Measurements from ENCODE around the gene INHA. TPM values are rescaled to one million over a fixed set of nuclear protein-coding genes. Genes with fewer than 3 reads are reported as not detected.

The INHA gene
- total and polyA plus RNA-seq, 2 donors (not counting 1 experiment from before 2014, with no cell fraction given), result not detected

DNA sequence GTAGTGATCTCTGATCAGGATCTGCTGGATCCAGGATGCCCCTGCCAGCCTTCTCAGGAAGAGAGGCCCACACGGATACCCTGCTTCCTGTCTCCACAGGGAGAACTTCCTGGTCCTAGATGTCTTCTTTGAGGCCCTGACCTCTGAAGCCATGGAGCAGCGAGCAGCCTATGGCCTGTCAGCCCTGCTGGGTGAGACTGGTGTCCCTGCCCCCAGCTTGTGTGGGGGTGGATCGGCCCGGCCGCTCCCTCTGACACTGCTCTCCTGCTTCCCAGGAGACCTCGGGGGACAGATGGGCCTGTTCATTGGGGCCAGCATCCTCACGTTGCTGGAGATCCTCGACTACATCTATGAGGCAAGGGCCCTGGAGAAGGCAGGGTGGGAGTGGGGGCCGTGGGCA, 35.1 kb upstream of the INHA start:
- WGBS (ENCODE audit: insufficient coverage), result 75% methylated on average over 9 of the region's 9 CpGs
- Histone ChIP-seq H3K4me1 (ENCODE audit: control insufficient read depth in 2 of 2, insufficient read depth in 2 of 2, low read length in 2 of 2) (peaks cover 9% of the 10 kb centered on the region in 2 donors), H3K9me3 (ENCODE audit: control extremely low read depth in 1 of 3, control insufficient read depth in 2 of 3, insufficient read depth in 1 of 3, low read length in 2 of 3) (peaks cover 0 to 7% (median 0%) of the 10 kb centered on the region in 3 donors), H4K20me1 (ENCODE audit: control insufficient read depth, insufficient read depth, low read length, poor library complexity, severe bottlenecking) (no peaks in the 10 kb centered on the region), H3K36me3 (replicated peaks in 1 of 2; ENCODE audit: control extremely low read depth in 1 of 2, control insufficient read depth in 1 of 2, extremely low read depth in 1 of 2, insufficient read depth in 2 of 2, low read length in 1 of 2) (no peaks in the 10 kb centered on the region), H3K27ac (ENCODE audit: low read length in 2 of 2) (no peak overlapping the region), H2AFZ (ENCODE audit: insufficient read depth, low read depth, low read length, poor library complexity, severe bottlenecking) (no peak overlapping the region), H3K4me3 (ENCODE audit: control extremely low read depth in 1 of 5, extremely low read depth in 1 of 5, insufficient read depth in 1 of 5, low read depth in 2 of 5, low read length in 4 of 5) (no peak overlapping the region), H3K27me3 (replicated peaks in 1 of 4; ENCODE audit: control extremely low read depth in 1 of 4, control insufficient read depth in 3 of 4, insufficient read depth in 4 of 4, low read length in 3 of 4) (peaks cover 0 to 61% (median 8%) of the 10 kb centered on the region in 4 experiments), H3K4me2 (replicated peaks; ENCODE audit: low read depth, low read length, poor library complexity, severe bottlenecking) (no peak overlapping the region), H3K79me2 (ENCODE audit: control insufficient read depth, insufficient read depth, low read length) (no peaks in the 10 kb centered on the region), H3K9ac (ENCODE audit: low read length) (no peak overlapping the region)
- DNase-seq, result no peak
- Mint-ChIP-seq H3K9me3 (ENCODE audit: insufficient read depth) (no peaks in the 10 kb centered on the region), H3K4me1 (peaks cover 8% of the 10 kb centered on the region), H3K27me3 (peaks cover 27% of the 10 kb centered on the region), H3K4me3 (no peak overlapping the region), H3K27ac (no peak overlapping the region)
- POLR2A ChIA-PET, result no interaction called here
- CTCF ChIA-PET, result interaction anchor here (1.1 kb wide), 1 partner anchor 42 kb away, joined by 3 read pairs; no protein-coding TSS in a partner anchor
- no peak for TF ChIP-seq EZH2 (IDR thresholded peaks at IDR 0.05; ENCODE audit: borderline replicate concordance, insufficient read depth, low read depth, low read length, poor library complexity, severe bottlenecking)
- TF ChIP-seq, protein P1, sequence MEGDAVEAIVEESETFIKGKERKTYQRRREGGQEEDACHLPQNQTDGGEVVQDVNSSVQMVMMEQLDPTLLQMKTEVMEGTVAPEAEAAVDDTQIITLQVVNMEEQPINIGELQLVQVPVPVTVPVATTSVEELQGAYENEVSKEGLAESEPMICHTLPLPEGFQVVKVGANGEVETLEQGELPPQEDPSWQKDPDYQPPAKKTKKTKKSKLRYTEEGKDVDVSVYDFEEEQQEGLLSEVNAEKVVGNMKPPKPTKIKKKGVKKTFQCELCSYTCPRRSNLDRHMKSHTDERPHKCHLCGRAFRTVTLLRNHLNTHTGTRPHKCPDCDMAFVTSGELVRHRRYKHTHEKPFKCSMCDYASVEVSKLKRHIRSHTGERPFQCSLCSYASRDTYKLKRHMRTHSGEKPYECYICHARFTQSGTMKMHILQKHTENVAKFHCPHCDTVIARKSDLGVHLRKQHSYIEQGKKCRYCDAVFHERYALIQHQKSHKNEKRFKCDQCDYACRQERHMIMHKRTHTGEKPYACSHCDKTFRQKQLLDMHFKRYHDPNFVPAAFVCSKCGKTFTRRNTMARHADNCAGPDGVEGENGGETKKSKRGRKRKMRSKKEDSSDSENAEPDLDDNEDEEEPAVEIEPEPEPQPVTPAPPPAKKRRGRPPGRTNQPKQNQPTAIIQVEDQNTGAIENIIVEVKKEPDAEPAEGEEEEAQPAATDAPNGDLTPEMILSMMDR (IDR thresholded peaks at IDR 0.05), result no peak
- no peak for ATAC-seq (ENCODE audit: low read depth)
- intact Hi-C loops (cut with micrococcal nuclease), result no loop called here

DNA sequence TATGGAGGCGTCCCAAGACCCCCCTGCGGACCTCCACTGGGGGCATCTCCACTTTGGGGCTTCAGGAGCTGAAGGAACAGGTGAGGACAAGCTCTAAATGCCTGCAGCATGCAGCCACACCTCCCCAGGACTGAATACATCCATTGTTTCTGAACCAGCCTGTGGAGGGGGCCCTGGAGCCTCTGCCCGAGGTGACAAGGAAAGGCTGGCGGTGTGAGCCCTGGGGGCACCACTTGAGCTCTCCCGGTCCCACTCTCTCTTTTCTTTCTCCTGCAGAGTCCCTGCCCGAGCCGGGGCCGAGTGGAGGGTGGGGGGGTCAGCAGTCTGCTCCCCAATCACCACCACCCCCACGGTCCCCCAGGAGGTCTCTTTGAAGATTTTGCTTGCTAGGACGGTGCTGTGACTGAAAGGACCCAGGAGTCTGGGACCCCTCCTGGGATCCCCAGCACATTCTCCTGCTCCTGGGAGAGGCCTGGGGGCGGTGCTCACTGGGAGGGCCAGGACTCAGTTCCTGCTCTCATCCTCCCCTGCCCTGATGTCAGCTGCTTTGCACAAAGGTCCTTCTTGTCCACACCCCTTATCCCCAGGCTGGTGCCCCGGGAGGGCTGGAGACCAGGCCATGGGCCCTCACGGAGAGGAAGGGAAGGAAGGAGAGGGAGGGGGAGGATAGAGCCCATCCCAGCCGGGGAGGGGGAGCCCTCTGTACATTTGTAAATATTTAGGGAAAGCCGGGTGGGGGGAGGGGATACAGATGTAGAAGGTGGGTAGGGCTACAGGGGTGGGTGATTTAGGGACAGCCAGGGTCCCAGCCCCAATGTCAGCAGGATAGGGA, 34.2 kb upstream of the INHA start:
- ChIA-PET POLR2A (no interaction called here), CTCF (interaction anchor here (0.6 to 1.0 kb wide), 2 partner anchors 8 to 23 kb away, joined by 3 to 5 read pairs; no protein-coding TSS in a partner anchor)
- DNase-seq (no peak), ATAC-seq (ENCODE audit: low read depth) (no peak)
- H3K4me1 ChIP-seq (ENCODE audit: control insufficient read depth in 2 of 2, insufficient read depth in 2 of 2, low read length in 2 of 2), result peaks cover 18% of the 10 kb centered on the region in 2 donors
- no peak overlapping the region for H3K4me2 ChIP-seq (replicated peaks; ENCODE audit: low read depth, low read length, poor library complexity, severe bottlenecking)
- Mint-ChIP-seq H3K9me3 (ENCODE audit: insufficient read depth) (no peaks in the 10 kb centered on the region), H3K27me3 (peaks cover 23% of the 10 kb centered on the region), H3K4me3 (no peak overlapping the region), H3K4me1 (peaks cover 17% of the 10 kb centered on the region), H3K27ac (no peak overlapping the region)
- no peaks in the 10 kb centered on the region for H4K20me1 ChIP-seq (ENCODE audit: control insufficient read depth, insufficient read depth, low read length, poor library complexity, severe bottlenecking)
- no peak overlapping the region for H3K9ac ChIP-seq (ENCODE audit: low read length)
- no peak overlapping the region for H3K4me3 ChIP-seq (ENCODE audit: control extremely low read depth in 1 of 5, extremely low read depth in 1 of 5, insufficient read depth in 1 of 5, low read depth in 2 of 5, low read length in 4 of 5)
- intact Hi-C loops (cut with micrococcal nuclease), result no loop called here
- H2AFZ ChIP-seq (ENCODE audit: insufficient read depth, low read depth, low read length, poor library complexity, severe bottlenecking), result no peak overlapping the region
- H3K27ac ChIP-seq (ENCODE audit: low read length in 2 of 2), result no peak overlapping the region
- TF ChIP-seq EZH2 (IDR thresholded peaks at IDR 0.05; ENCODE audit: borderline replicate concordance, insufficient read depth, low read depth, low read length, poor library complexity, severe bottlenecking), result no peak
- TF ChIP-seq, protein P1 (IDR thresholded peaks at IDR 0.05), result no peak
- peaks cover 0 to 12% (median 0%) of the 10 kb centered on the region in 3 donors for H3K9me3 ChIP-seq (ENCODE audit: control extremely low read depth in 1 of 3, control insufficient read depth in 2 of 3, insufficient read depth in 1 of 3, low read length in 2 of 3)
- no peaks in the 10 kb centered on the region for H3K36me3 ChIP-seq (replicated peaks in 1 of 2; ENCODE audit: control extremely low read depth in 1 of 2, control insufficient read depth in 1 of 2, extremely low read depth in 1 of 2, insufficient read depth in 2 of 2, low read length in 1 of 2)
- H3K27me3 ChIP-seq (replicated peaks in 1 of 4; ENCODE audit: control extremely low read depth in 1 of 4, control insufficient read depth in 3 of 4, insufficient read depth in 4 of 4, low read length in 3 of 4), result peaks cover 0 to 66% (median 12%) of the 10 kb centered on the region in 4 experiments
- H3K79me2 ChIP-seq (ENCODE audit: control insufficient read depth, insufficient read depth, low read length), result no peaks in the 10 kb centered on the region
- WGBS (ENCODE audit: insufficient coverage), result 76% methylated on average over 7 of the region's 15 CpGs

Measured in B cell (primary cell).